H1 (cell line): Measurements from ENCODE around the gene PSME1. TPM values are rescaled to one million over a fixed set of nuclear protein-coding genes. Genes with fewer than 3 reads are reported as not detected.

ENCODE experiments used
- ATF3 ChIP-seq: IDR thresholded peaks from 2 replicates; pipeline ENCODE4 v1.6.1; 2011; ENCODE audit warnings: low read depth, mild to moderate bottlenecking, low read length; ENCODE audit not compliant: insufficient read depth
- CREB1 ChIP-seq: IDR thresholded peaks from 2 replicates; pipeline ENCODE4 v1.6.1; 2012; ENCODE audit warnings: inconsistent platforms
- EGR1 ChIP-seq: IDR thresholded peaks from 2 replicates; pipeline ENCODE4 v1.6.1; 2011; ENCODE audit warnings: low read depth, low read length, borderline replicate concordance
- JUND ChIP-seq: IDR thresholded peaks from 2 replicates; pipeline ENCODE4 v1.6.1; 2011; ENCODE audit warnings: mild to moderate bottlenecking, improper control_type of control experiment, low read length
- KDM5A ChIP-seq: fragments of 200-600 bp; IDR thresholded peaks from 2 replicates; pipeline ENCODE4 v1.7.1; 2012; ENCODE audit warnings: mild to moderate bottlenecking, low read length, inconsistent platforms, mixed read lengths
- MAX ChIP-seq: IDR thresholded peaks from 2 replicates; pipeline ENCODE4 v1.6.1; 2012; ENCODE audit warnings: inconsistent platforms
- NANOG ChIP-seq: IDR thresholded peaks from 2 replicates; pipeline ENCODE4 v1.6.1; 2011; ENCODE audit warnings: low read length, low read depth, mild to moderate bottlenecking, inconsistent platforms; ENCODE audit not compliant: insufficient read depth, poor library complexity, severe bottlenecking
- PHF8 ChIP-seq: fragments of 200-600 bp; sonication (generic); conservative IDR thresholded peaks from 2 replicates; pipeline ENCODE4 v1.7.1; 2012; ENCODE audit warnings: low read depth, mild to moderate bottlenecking, inconsistent platforms, low read length, moderate library complexity
- POLR2A ChIP-seq, 2 experiments: IDR thresholded peaks; 1 replicate in 1 of 2; 2 replicates in 1 of 2; pipeline ENCODE4 v1.6.1; 2011; ENCODE audit warnings: low read depth in 2 of 2, low read length in 2 of 2, mild to moderate bottlenecking in 2 of 2; ENCODE audit errors: control extremely low read depth in 1 of 2
- POLR2AphosphoS5 ChIP-seq: IDR thresholded peaks from 2 replicates; pipeline ENCODE4 v1.6.1; 2011; ENCODE audit warnings: low read depth, low read length
- RXRA ChIP-seq: IDR thresholded peaks from 2 replicates; pipeline ENCODE4 v1.6.1; 2011; ENCODE audit warnings: low read depth, mild to moderate bottlenecking, low read length, moderate library complexity; ENCODE audit not compliant: insufficient read depth
- TAF7 ChIP-seq: optimal IDR thresholded peaks from 2 replicates; pipeline ENCODE3; 2011; ENCODE audit warnings: low read depth, mild to moderate bottlenecking, inconsistent platforms, low read length, moderate library complexity, borderline replicate concordance
- YY1 ChIP-seq: IDR thresholded peaks from 2 replicates; pipeline ENCODE4 v1.6.1; 2011; ENCODE audit warnings: low read depth, mild to moderate bottlenecking, low read length
- ZNF274 ChIP-seq: IDR thresholded peaks from 2 replicates; pipeline ENCODE4 v1.7.0; 2012; ENCODE audit warnings: low read length, borderline replicate concordance; ENCODE audit errors: extremely low read depth
- polyA plus RNA-seq, 7 experiments: library from polyadenylated mRNA; depleted of rRNA in 3 of 7; stranded (reverse) in 5 of 7; unstranded in 2 of 7; fragments of >200 nt in 5 of 7; fragments of 200-250 nt in 2 of 7; gene quantifications; 1 replicate in 5 of 7; 2 replicates in 1 of 7; 4 replicates in 1 of 7; pipeline versions ENCODE4 v1.2.1 to v1.2.3, GENCODE V29; 2011 to 2013; ENCODE audit warnings: missing spikeins in 2 of 7, mixed read lengths in 2 of 7
- total RNA-seq: library from RNA; stranded (reverse); fragmentation: NEBNext Ultra II Directional; extraction: Animal tissue kit (Norgen Biotek cat#: 25700); gene quantifications from 2 replicates; pipeline ENCODE4 v1.2.1, GENCODE V29; 2021

The PSME1 gene
- total and polyA plus RNA-seq, 2 of the 8 experiments (the other 6 are each of a cell fraction or from before 2014, with no cell fraction given), result 74.9 to 85.9 TPM

GRCh38 chr14:24141097-24141880, 5.3 kb downstream of the PSME1 start, which contains the start of gene EMC9 (continued):
- TF ChIP-seq PHF8, result peak; percentile 84
- no peak for TF ChIP-seq KDM5A
- no peak for TF ChIP-seq RXRA
- TF ChIP-seq MAX, result peak; percentile 52
- TF ChIP-seq NANOG, result peak; percentile 31
- TF ChIP-seq YY1, result no peak
- peak; percentile 88 for TF ChIP-seq POLR2AphosphoS5
- peak; percentile 81 to 84 for TF ChIP-seq POLR2A (IDR thresholded peaks at IDR 0.05; ENCODE audit: control extremely low read depth in 1 of 2, low read depth in 2 of 2, low read length in 2 of 2)
- no peak for TF ChIP-seq ATF3
- peak; percentile 75; the same call in 1 of the 2 replicates for TF ChIP-seq EGR1
- TF ChIP-seq ZNF274, result no peak
- TF ChIP-seq JUND, result no peak
- no peak; the same call in 1 of the 2 replicates for TF ChIP-seq CREB1
- peak; percentile 55 for TF ChIP-seq TAF7
